SK-N-MC (cell line): ENCODE data around the gene ANKS1B.

Experiments
- EZH2 ChIP-seq: fragments of 200-600 bp; sonication (generic); IDR thresholded peaks from one replicate; pipeline ENCODE4 v1.6.1; 2017; ENCODE audit warnings: antibody characterized with exemption
- POLR2AphosphoS5 ChIP-seq: IDR thresholded peaks from 2 replicates; pipeline ENCODE4 v1.6.1; 2012; ENCODE audit warnings: mild to moderate bottlenecking, low read depth, low read length, borderline replicate concordance

GRCh38 chr12:99658671-99659349 lies 325.9 kb downstream of the ANKS1B start:
- TF ChIP-seq EZH2 (no peak), POLR2AphosphoS5 (no peak)
